Epithelial cell of proximal tubule (primary cell): ENCODE results near the gene DNER. TPM values are rescaled to one million over a fixed set of nuclear protein-coding genes. Genes with fewer than 3 reads are reported as not detected.

ENCODE experiments used
- DNase-seq: peaks from one replicate; pipeline ENCODE4 v3.0.0-alpha.2; 2011; ENCODE audit warnings: low read depth
- H3K4me3 ChIP-seq: 2 replicates; pipeline ENCODE4 v1.5.1; 2011; ENCODE audit warnings: low read depth, mild to moderate bottlenecking, low read length
- CTCF ChIP-seq: conservative IDR thresholded peaks from 2 replicates; pipeline ENCODE4 v1.5.1; 2012; ENCODE audit warnings: low read depth, mild to moderate bottlenecking, low read length
- total RNA-seq: library from RNA; depleted of rRNA; stranded (reverse); fragments of >200 nt; gene quantifications from 2 replicates; pipeline ENCODE4 v1.2.3, GENCODE V29; 2015

The DNER gene
- total RNA-seq, 1 donor from 2014 or later = 2.7 TPM

GRCh38 chr2:229526951-229527350 is 187.4 kb downstream of the DNER start:
- TF ChIP-seq CTCF = no peak
- no peak overlapping the region for H3K4me3 ChIP-seq

GRCh38 chr2:229524799-229525198 is 189.6 kb downstream of the DNER start:
- TF ChIP-seq CTCF = no peak
- no peak for DNase-seq
- no peak overlapping the region for H3K4me3 ChIP-seq

More at GRCh38 chr2:229526951-229527350, 187.4 kb downstream of the DNER start:
- DNase-seq = no peak

GRCh38 chr2:229523663-229524062 is 190.7 kb downstream of the DNER start:
- H3K4me3 ChIP-seq = no peak overlapping the region
- TF ChIP-seq CTCF = no peak
- no peak for DNase-seq

GRCh38 chr2:229521576-229521975 is 192.8 kb downstream of the DNER start:
- H3K4me3 ChIP-seq = no peak overlapping the region
- TF ChIP-seq CTCF = no peak
- DNase-seq = no peak

- H3K4me3 ChIP-seq = no peak overlapping the region
- TF ChIP-seq CTCF = no peak
- DNase-seq = no peak
Observed at GRCh38 chr2:229520691-229521096, 193.7 kb downstream of the DNER start.

GRCh38 chr2:229519655-229520430 is 194.5 kb downstream of the DNER start:
- H3K4me3 ChIP-seq = no peak overlapping the region
- TF ChIP-seq CTCF = no peak
- DNase-seq = no peak

- H3K4me3 ChIP-seq = no peak overlapping the region
- DNase-seq = no peak
- no peak for TF ChIP-seq CTCF
Observed at GRCh38 chr2:229514273-229514895, 200.0 kb downstream of the DNER start.
